B cell (primary cell): ENCODE results near the gene TGM6.
A peak's percentile ranks its signal among the peaks of the same experiment; 100 is the strongest.

Source experiments
- EZH2 ChIP-seq: IDR thresholded peaks from 2 replicates; pipeline ENCODE4 v1.6.1; 2012; ENCODE audit warnings: borderline replicate concordance, low read depth, mild to moderate bottlenecking, moderate library complexity, low read length; ENCODE audit not compliant: insufficient read depth, poor library complexity, severe bottlenecking
- TF ChIP-seq, protein P1 (sequence below): fragments of 200-600 bp; IDR thresholded peaks from one replicate; pipeline ENCODE4 v1.8.0; 2022; ENCODE audit warnings: antibody characterized with exemption, mild to moderate bottlenecking

DNA sequence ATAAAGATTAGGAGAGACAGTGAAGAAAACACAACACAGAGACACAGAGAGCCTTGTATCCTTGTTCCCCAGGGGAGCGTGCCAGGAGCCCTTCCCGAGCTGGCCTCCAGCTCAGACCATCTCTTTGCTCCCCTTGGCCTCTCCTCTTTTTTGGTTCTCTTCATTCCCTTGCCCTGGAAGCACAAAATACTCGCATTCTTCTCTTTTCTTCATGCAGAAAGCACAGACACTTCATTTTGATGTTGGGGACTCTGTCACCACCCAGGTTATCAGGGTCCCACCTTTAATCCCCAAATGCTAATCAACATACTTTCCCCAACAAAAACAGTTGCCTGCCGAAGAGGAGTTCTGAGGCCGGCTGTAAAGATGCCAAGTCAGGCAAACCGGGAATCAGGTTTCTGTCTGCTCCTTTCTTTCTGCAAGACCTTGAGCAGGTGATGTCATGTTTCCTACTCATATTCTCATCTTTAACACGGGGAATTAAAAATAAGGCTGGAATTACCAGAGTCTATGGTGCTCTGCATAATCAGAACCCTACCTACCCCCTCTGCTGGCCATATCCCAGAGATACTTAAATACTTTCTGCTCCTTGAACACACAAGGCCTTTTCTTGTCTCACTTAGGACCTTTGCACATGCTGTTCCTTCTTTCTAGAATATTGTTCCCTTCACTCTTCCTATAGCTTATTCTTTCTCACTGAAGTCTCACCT lies 21.7 kb downstream of the TGM6 start:
- TF ChIP-seq, protein P1, sequence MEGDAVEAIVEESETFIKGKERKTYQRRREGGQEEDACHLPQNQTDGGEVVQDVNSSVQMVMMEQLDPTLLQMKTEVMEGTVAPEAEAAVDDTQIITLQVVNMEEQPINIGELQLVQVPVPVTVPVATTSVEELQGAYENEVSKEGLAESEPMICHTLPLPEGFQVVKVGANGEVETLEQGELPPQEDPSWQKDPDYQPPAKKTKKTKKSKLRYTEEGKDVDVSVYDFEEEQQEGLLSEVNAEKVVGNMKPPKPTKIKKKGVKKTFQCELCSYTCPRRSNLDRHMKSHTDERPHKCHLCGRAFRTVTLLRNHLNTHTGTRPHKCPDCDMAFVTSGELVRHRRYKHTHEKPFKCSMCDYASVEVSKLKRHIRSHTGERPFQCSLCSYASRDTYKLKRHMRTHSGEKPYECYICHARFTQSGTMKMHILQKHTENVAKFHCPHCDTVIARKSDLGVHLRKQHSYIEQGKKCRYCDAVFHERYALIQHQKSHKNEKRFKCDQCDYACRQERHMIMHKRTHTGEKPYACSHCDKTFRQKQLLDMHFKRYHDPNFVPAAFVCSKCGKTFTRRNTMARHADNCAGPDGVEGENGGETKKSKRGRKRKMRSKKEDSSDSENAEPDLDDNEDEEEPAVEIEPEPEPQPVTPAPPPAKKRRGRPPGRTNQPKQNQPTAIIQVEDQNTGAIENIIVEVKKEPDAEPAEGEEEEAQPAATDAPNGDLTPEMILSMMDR: peak; percentile 8
- TF ChIP-seq EZH2: no peak
